Measurements from ENCODE around the gene SKI. TPM values are rescaled to one million over a fixed set of nuclear protein-coding genes. Genes with fewer than 3 reads are reported as not detected.
A peak's percentile ranks its signal among the peaks of the same experiment; 100 is the strongest.

The SKI gene
- 100 to 1,000 TPM in 1 of 4 donors, 10 to 100 TPM in 3; 60.2 to 157 (median 79.0) TPM for total RNA-seq

- Histone ChIP-seq H3K36me3 (no peaks in the 10 kb centered on the region), H3K27me3 (no peaks in the 10 kb centered on the region), H3K4me3 (peak within 1 kb of the TSS; percentile 75 to 83), H3K4me1 (peaks cover 0 to 50% (median 16%) of the 10 kb centered on the region in 3 donors), H3K27ac (peak within 1 kb of the TSS; percentile 92 to 100 (median 100)), H3K9me3 (no peaks in the 10 kb centered on the region)
- WGBS, 2 donors (ENCODE audit: low coverage in 1 of 2), result no CpG with 5 or more reads among the region's 100 CpGs
- TF ChIP-seq EP300 (IDR thresholded peaks at IDR 0.05), result no peak
- no peak for TF ChIP-seq POLR2A (IDR thresholded peaks at IDR 0.05)
- no peak for TF ChIP-seq POLR2AphosphoS5 (IDR thresholded peaks at IDR 0.05)
- TF ChIP-seq CTCF (IDR thresholded peaks at IDR 0.05), result no peak
- ATAC-seq, result no peak
Measured at GRCh38 chr1:2228157-2228594, at the start of gene SKI. Gene SKI (plus strand): TSS chr1:2228319. CDS start chr1:2228767, 448 bp downstream.

GRCh38 chr1:2178875-2179274, 49.2 kb upstream of the SKI start:
- Histone ChIP-seq H3K27me3 (no peaks in the 10 kb centered on the region), H3K9me3 (no peaks in the 10 kb centered on the region), H3K4me3 (no peak overlapping the region), H3K4me1 (peaks cover 0 to 13% (median 0%) of the 10 kb centered on the region in 3 donors), H3K36me3 (peaks cover 0 to 17% of the 10 kb centered on the region in 2 donors), H3K27ac (no peak overlapping the region)
- TF ChIP-seq EP300 (IDR thresholded peaks at IDR 0.05) (no peak), POLR2A (IDR thresholded peaks at IDR 0.05) (no peak), CTCF (IDR thresholded peaks at IDR 0.05) (no peak), POLR2AphosphoS5 (IDR thresholded peaks at IDR 0.05) (no peak)
- no peak for ATAC-seq
- 60% methylated on average over 1 of the region's 16 CpGs; no CpG with 5 or more reads in 1 of the 2 donors for WGBS, 2 donors (ENCODE audit: low coverage in 1 of 2)

- Histone ChIP-seq H3K27ac (no peak overlapping the region), H3K9me3 (no peaks in the 10 kb centered on the region), H3K36me3 (peaks cover 0 to 23% of the 10 kb centered on the region in 2 donors), H3K27me3 (no peaks in the 10 kb centered on the region), H3K4me1 (peaks cover 0 to 8% (median 0%) of the 10 kb centered on the region in 3 donors), H3K4me3 (no peak overlapping the region)
- 62% methylated on average over 12 of the region's 28 CpGs; no CpG with 5 or more reads in 1 of the 2 donors for WGBS, 2 donors (ENCODE audit: low coverage in 1 of 2)
- ATAC-seq, result no peak
- TF ChIP-seq POLR2A (IDR thresholded peaks at IDR 0.05) (no peak), CTCF (IDR thresholded peaks at IDR 0.05) (no peak), POLR2AphosphoS5 (IDR thresholded peaks at IDR 0.05) (no peak), EP300 (IDR thresholded peaks at IDR 0.05) (no peak)
Measured at GRCh38 chr1:2179283-2180013, 48.7 kb upstream of the SKI start.

- Histone ChIP-seq H3K27me3 (no peaks in the 10 kb centered on the region), H3K9me3 (no peaks in the 10 kb centered on the region), H3K4me3 (no peak overlapping the region), H3K27ac (no peak overlapping the region), H3K4me1 (no peaks in the 10 kb centered on the region), H3K36me3 (peaks cover 0 to 34% of the 10 kb centered on the region in 2 donors)
- no peak for ATAC-seq
- TF ChIP-seq POLR2AphosphoS5 (IDR thresholded peaks at IDR 0.05) (no peak), CTCF (IDR thresholded peaks at IDR 0.05) (no peak), EP300 (IDR thresholded peaks at IDR 0.05) (no peak), POLR2A (IDR thresholded peaks at IDR 0.05) (no peak)
- WGBS, 2 donors (ENCODE audit: low coverage in 1 of 2), result 72% methylated on average over 6 of the region's 58 CpGs; no CpG with 5 or more reads in 1 of the 2 donors
Measured at GRCh38 chr1:2180297-2181245, 47.5 kb upstream of the SKI start.
